ENCODE data around the gene NDUFA11. TPM values are rescaled to one million over a fixed set of nuclear protein-coding genes. Genes with fewer than 3 reads are reported as not detected.

The NDUFA11 gene
- total and polyA plus RNA-seq, 11 donors, result 388 to 945 (median 491) TPM

DNA sequence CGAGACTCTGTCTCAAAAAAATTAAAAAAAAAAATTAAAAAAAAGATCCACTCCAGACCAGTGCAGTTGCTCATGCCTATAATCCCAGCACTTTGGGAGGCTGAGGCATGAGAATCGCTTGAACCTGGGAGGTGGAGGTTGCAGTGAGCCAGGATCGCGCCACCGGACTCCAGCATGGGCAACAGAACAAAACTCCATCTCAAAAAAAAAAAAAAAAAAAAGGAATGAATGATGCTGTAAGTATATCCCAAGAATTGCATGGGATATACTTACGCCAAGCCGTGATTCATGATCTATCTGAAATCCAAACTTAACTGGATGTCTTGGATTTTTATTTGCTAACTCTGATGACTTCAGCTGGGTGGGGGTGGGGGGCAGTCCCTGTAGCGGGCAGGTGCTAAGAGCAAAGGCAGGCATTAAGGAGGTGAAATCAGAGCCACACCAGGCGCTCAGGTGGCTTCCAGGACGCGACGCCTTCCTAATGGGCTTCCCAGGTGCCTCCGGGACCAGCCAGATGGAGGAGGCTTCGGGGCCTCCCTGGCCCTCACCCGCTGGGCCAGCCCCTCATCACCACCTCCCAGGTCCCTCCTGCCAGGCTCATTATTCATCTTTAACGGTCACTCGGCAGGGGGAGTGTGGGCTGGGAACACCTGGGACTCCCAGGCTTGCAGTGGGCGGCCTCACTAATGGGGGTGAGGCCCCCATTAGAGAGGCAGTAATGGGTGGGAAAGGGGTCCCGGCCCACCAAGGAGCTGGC is 21.9 kb downstream of the NDUFA11 start:
- no peak for DNase-seq
- peak in 1 of 4 donors; percentile 2 for ATAC-seq
- Histone ChIP-seq H3K27me3 (peaks cover 0 to 12% (median 0%) of the 10 kb centered on the region in 9 donors), H3K4me1 (peaks cover 0 to 14% (median 9%) of the 10 kb centered on the region in 12 donors), H3K9me3 (no peaks in the 10 kb centered on the region), H3K36me3 (no peaks in the 10 kb centered on the region), H3K4me3 (no peak overlapping the region), H3K27ac (peak overlapping the region in 2 of 12 donors; percentile 72 to 80)
- TF ChIP-seq, protein P1, sequence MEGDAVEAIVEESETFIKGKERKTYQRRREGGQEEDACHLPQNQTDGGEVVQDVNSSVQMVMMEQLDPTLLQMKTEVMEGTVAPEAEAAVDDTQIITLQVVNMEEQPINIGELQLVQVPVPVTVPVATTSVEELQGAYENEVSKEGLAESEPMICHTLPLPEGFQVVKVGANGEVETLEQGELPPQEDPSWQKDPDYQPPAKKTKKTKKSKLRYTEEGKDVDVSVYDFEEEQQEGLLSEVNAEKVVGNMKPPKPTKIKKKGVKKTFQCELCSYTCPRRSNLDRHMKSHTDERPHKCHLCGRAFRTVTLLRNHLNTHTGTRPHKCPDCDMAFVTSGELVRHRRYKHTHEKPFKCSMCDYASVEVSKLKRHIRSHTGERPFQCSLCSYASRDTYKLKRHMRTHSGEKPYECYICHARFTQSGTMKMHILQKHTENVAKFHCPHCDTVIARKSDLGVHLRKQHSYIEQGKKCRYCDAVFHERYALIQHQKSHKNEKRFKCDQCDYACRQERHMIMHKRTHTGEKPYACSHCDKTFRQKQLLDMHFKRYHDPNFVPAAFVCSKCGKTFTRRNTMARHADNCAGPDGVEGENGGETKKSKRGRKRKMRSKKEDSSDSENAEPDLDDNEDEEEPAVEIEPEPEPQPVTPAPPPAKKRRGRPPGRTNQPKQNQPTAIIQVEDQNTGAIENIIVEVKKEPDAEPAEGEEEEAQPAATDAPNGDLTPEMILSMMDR (IDR thresholded peaks at IDR 0.05), result no peak
- no peak for TF ChIP-seq POLR2A (IDR thresholded peaks at IDR 0.05)
- intact Hi-C loops (cut with DNase I), result no loop called here
- 65 to 73% (median 70%) methylated on average over 19 of the region's 19 CpGs for WGBS, 4 donors

- Histone ChIP-seq H3K36me3 (no peaks in the 10 kb centered on the region), H3K27me3 (peaks cover 0 to 12% (median 0%) of the 10 kb centered on the region in 9 donors), H3K9me3 (no peaks in the 10 kb centered on the region), H3K4me1 (peaks cover 0 to 14% (median 9%) of the 10 kb centered on the region in 12 donors), H3K4me3 (no peak overlapping the region), H3K27ac (peak overlapping the region in 8 of 12 donors; percentile 20 to 80 (median 68))
- intact Hi-C loops (cut with DNase I), result no loop called here
- no peak for TF ChIP-seq POLR2A (IDR thresholded peaks at IDR 0.05)
- TF ChIP-seq, protein P1 (IDR thresholded peaks at IDR 0.05), result no peak
- WGBS, 4 donors, result 9 to 12% (median 10%) methylated on average over 8 to 15 of the region's 15 CpGs
- DNase-seq, result peak; percentile 77 to 89 (median 81)
- peak; percentile 89 to 98 (median 92) for ATAC-seq
Measured at GRCh38 chr19:5880604-5881078, 22.9 kb downstream of the NDUFA11 start.

- Histone ChIP-seq H3K4me1 (peaks cover 0 to 14% (median 9%) of the 10 kb centered on the region in 12 donors), H3K4me3 (no peak overlapping the region), H3K27me3 (peaks cover 0 to 12% (median 0%) of the 10 kb centered on the region in 9 donors), H3K9me3 (no peaks in the 10 kb centered on the region), H3K36me3 (no peaks in the 10 kb centered on the region), H3K27ac (peak overlapping the region in 7 of 12 donors; percentile 32 to 80 (median 69))
- intact Hi-C loops (cut with DNase I), result no loop called here
- TF ChIP-seq, protein P1 (IDR thresholded peaks at IDR 0.05), result no peak
- no peak for TF ChIP-seq POLR2A (IDR thresholded peaks at IDR 0.05)
- no peak for DNase-seq
- WGBS, 4 donors, result 43 to 51% (median 46%) methylated on average over 6 of the region's 6 CpGs
- ATAC-seq, result peak in 1 of 4 donors; percentile 5
Measured at GRCh38 chr19:5880196-5880595, 23.4 kb downstream of the NDUFA11 start.

GRCh38 chr19:5877882-5878281 is 25.7 kb downstream of the NDUFA11 start:
- DNase-seq (no peak), ATAC-seq (no peak)
- Histone ChIP-seq H3K9me3 (no peaks in the 10 kb centered on the region), H3K36me3 (no peaks in the 10 kb centered on the region), H3K4me1 (peaks cover 0 to 14% (median 9%) of the 10 kb centered on the region in 12 donors), H3K27me3 (peaks cover 0 to 12% (median 0%) of the 10 kb centered on the region in 9 donors), H3K27ac (peak overlapping the region in 1 of 12 donors; percentile 13), H3K4me3 (no peak overlapping the region)
- TF ChIP-seq, protein P1 (IDR thresholded peaks at IDR 0.05), result no peak
- TF ChIP-seq POLR2A (IDR thresholded peaks at IDR 0.05), result no peak
- intact Hi-C loops (cut with DNase I), result loop anchor here in 2 of 10 donors (5.0 kb wide), 2 partner anchors 46 to 51 kb away; no protein-coding TSS in a partner anchor
- 64 to 85% (median 80%) methylated on average over 7 to 9 of the region's 9 CpGs for WGBS, 4 donors

Data from heart left ventricle (tissue), 16 donors.